SK-N-SH treated with all-trans-retinoic acid at 6 μM for 48 hours (cell line): ENCODE measurements around the gene ABHD3.

Source experiments
- ARNTL ChIP-seq: fragments of 450-650 bp; formaldehyde crosslinking; IDR thresholded peaks from 2 replicates; pipeline ENCODE4 v1.5.0; 2020; ENCODE audit warnings: low read depth, mild to moderate bottlenecking, moderate library complexity, borderline replicate concordance
- ESRRG ChIP-seq: fragments of 250-450 bp; sonication (Bioruptor Pico); IDR thresholded peaks from 2 replicates; pipeline ENCODE4 v1.6.1; 2021; ENCODE audit warnings: mild to moderate bottlenecking
- RARB ChIP-seq: fragments of 250-450 bp; sonication (Bioruptor Pico); IDR thresholded peaks from 2 replicates; pipeline ENCODE4 v1.8.0; 2021; ENCODE audit warnings: mild to moderate bottlenecking, moderate library complexity

GRCh38 chr18:21704603-21705364 is at the start of gene ABHD3:
- no peak for TF ChIP-seq RARB (CRISPR knock-in tag)
- no peak for TF ChIP-seq ARNTL (CRISPR knock-in tag)
- TF ChIP-seq ESRRG (CRISPR knock-in tag): no peak
